ENCODE data around the gene ANAPC4. TPM values are rescaled to one million over a fixed set of nuclear protein-coding genes. Genes with fewer than 3 reads are reported as not detected.
"Not testable (repeated sequence)": the region's sequence is repeated elsewhere in the genome, so short reads cannot be mapped to it uniquely, and the experiment has no call there.

The ANAPC4 gene
- total RNA-seq, 2 donors from 2014 or later, result 23.3 to 26.1 TPM

DNA sequence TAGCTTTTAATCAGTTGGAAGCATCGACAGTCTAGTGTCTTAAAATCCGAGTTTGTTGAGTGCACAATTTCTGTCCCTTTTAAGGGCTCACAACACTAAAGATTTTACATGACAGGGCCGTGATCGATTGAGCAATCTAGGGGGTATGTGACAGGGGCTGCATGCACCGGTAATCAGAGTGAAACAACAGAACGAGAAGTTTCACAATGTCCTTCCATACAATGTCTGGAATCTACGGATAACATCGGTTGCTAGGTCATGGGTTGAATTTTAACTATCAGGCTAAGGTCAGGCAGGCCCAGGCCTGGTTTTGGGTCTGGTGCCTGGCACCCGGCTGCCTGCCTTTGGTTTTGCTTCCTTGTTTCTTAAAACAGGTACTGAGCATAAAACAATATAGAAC is 4.5 kb upstream of the ANAPC4 start:
- DNase-seq (ENCODE audit: low spot score); intact Hi-C loops (cut with DNase I): not testable (repeated sequence)

DNA sequence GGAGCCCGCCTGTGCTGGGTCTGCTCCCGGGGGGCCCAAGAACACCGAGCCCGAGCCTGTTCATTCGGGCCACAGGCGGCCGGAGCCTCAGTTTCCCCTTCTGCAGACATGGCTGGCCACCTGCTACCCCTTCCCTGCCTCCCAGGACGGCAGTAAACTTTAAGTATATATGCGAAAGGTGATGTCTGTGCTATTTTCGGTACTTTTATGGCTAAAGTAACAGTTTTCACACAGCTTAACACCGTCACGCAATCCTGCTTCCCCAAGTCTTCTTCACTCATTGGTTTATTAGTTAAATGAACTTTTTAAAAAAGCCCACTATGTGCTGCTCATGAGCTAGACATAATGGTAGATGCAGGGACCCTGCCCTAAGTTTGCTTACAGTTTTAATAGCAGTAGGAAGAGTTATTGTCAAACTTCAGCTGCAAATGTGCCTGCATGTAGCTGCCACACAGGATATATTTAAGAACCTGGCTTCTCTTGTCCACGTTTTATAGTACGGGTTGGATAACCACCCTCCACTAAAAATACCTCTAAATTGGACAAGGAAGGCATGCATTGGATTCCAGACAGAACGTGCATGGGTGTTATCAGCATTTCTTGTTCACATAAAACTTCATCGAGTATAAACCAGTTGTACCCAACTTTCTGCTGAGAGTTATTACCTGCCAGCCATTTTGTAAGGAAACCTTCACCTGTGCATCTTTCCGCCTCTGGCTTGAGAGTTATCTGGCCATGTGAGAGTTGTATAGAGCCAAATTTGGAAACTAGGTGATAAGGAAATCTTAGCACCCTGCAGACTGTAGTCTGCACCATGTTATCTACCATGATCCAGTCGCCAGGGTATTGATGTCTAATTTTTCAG is 741 bp downstream of the ANAPC4 start:
- no peak for DNase-seq (ENCODE audit: low spot score)
- intact Hi-C loops (cut with DNase I), result no loop called here

DNA sequence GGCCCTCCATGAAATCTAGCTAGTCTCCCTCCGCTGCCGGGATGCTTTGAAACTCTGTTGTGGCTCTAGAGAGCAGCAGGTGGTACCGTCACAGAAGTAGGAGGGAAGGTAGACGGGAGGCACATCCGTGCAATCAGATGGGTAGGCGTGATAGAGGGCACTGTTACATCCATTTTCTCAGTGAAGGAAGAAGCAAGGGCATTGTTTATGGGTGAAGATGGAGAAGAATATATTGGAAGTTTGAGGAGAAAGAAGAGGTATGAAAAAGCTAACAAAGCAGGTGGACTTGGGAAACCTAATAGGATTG is 1.3 kb downstream of the ANAPC4 start:
- no peak for DNase-seq (ENCODE audit: low spot score)
- intact Hi-C loops (cut with DNase I), result no loop called here

DNA sequence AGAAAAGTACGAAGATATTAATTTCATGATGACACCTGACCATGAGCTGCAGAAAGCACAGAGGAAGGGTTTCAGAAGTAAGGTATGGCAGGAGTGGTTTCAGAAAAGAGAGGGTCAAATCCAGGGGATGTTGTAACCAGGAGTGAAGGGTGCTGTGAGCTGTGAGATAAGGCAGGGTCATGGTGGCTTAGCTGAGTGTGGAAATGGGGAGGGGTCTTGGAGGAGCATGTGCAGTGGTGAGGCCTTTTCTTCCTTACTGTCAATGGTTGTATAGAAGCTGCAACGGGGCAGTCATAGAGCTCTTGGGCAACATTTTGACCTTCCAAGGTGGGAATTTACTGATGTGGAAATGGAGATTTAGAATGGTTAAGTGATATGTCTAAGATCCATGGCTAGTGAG is 2.5 kb downstream of the ANAPC4 start:
- intact Hi-C loops (cut with DNase I), result no loop called here

DNA sequence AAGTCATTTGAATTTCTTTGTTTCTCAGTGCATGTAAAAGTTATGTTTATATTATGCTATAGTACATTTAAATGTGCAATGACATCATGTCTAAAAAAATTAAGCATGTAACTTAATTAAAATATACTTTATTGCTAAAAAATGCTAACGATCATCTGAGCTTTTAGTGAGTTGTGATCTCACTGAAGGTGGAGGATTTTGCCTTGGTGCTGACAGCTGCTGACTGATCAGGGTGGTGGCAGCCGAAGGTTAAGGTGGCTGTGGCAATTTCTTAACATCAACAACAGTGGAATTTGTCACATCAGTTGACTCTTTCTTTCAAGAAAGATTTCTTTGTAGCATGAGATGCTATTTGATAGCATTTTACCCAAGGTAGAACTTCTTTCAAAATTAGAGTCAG is 6.6 kb downstream of the ANAPC4 start:
- DNase-seq (ENCODE audit: low spot score), result peak; percentile 19
- intact Hi-C loops (cut with DNase I), result no loop called here

More for the DNA sequence above, 2.5 kb downstream of the ANAPC4 start:
- DNase-seq (ENCODE audit: low spot score), result no peak

DNA sequence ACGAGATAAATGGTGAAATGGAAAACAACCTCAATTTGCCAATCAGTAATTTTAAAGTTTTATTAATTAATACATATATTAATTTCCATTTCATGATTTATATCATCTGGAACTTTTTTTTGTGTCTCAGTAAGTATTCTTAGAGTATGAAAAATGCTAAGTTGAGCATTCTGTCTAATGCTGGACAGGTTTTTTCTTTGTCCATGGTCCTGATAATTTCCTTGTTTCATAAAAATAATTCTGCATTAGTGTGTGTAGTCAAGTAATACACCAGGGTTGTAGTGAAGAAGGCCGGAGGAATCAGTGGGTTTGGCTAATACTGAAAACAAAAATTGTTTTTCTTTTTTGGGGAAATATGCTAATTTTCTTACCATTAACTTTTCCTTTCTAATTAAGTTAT is 9.9 kb downstream of the ANAPC4 start:
- intact Hi-C loops (cut with DNase I), result no loop called here
- no peak for DNase-seq (ENCODE audit: low spot score)

DNA sequence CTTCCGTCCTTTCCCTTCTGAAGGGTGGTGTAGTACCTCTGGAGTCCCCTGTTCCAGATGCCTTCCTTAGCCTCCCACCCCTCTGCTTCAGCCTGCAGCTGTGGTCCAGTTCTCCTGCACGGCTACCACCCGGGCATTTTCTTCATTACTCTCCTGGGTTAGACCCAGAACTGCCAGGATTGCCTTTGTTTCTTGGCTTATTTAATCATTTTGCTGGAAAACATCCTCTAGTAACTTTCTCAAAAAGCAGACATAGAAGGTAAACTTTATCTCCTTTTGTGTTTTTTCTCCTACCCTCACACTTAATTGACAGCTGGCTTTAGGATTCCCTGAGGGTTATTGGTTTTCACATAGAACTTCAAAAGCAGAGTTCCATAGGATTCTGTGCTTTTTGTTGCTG is 20.2 kb downstream of the ANAPC4 start:
- intact Hi-C loops (cut with DNase I), result no loop called here
- DNase-seq (ENCODE audit: low spot score), result no peak

DNA sequence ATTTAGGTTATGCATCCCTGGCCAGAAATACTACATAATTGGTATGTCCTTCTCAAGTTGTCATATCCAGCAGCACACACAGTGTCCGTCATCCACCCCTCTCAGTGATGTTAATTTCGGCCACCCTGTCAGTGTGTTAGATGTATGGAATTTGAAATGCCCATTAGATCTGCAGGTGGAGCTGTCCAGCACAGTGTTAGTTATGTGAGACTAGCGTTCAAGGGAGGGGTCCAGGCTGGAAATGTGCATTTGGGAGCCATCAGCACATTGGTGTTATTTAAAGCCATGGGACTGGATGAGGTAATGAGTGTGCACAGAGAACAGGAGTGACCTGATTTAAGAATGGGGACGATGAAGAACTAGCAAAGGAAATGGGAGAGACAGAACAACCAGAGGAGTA is 22.4 kb downstream of the ANAPC4 start:
- intact Hi-C loops (cut with DNase I), result no loop called here
- no peak for DNase-seq (ENCODE audit: low spot score)

DNA sequence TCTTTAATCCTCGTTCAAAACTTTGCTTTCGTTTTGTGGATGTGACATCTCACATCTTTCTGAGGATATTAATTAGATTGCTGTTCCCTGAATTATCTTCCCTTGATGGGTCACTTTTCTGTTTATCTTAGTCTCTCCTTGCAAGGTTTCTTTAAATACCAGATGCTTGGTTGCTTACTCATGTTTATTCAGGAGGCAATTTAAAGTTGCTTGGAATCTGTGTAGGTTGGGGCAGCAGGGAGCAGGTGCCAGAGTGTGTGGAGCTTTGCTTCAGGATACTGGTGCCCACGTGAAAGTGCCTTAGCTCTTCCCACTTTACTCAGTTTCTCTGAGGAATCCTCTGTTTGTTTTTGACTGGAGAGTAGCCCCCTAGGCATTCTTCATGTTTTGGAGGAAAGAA is 24.0 kb downstream of the ANAPC4 start:
- intact Hi-C loops (cut with DNase I), result no loop called here
- no peak for DNase-seq (ENCODE audit: low spot score)

DNA sequence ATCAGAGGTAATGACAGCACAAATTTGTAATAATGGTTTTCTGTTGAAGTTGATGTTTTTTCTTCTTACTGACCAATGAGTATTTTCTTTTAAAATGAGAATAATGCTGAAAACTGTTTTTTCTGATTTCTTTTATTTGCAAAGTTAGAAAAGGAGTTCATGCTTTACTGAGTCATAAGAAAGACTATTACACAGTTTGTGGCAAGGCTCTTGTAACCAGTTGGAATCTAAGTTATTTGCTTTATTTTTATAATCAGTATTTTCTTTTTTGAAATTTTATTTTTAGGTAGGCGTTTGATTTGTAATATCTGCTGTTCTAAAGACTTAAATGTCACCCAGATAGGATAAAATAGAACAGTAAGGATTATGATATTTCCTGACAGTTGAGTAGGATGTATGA is 25.5 kb downstream of the ANAPC4 start:
- DNase-seq (ENCODE audit: low spot score), result no peak
- intact Hi-C loops (cut with DNase I), result no loop called here

DNA sequence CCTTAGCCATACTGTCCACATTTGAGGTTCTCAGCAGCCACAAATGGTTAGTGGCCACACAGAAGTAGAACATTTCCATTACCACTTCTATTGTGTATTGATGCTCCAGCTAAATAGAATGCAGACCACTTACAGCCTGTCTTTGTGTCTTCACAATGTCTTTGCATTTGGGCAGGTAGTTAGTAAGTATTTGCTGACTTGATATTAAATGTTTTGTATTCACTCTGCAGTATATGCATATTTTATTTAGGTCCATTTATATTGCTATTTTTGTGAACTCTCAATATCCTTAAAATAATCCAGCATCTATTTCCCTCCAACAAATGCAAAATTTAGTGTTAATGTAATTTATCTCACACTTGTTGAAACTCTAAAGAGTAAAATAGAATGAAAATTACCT is 26.6 kb downstream of the ANAPC4 start:
- DNase-seq (ENCODE audit: low spot score), result no peak
- intact Hi-C loops (cut with DNase I), result no loop called here

DNA sequence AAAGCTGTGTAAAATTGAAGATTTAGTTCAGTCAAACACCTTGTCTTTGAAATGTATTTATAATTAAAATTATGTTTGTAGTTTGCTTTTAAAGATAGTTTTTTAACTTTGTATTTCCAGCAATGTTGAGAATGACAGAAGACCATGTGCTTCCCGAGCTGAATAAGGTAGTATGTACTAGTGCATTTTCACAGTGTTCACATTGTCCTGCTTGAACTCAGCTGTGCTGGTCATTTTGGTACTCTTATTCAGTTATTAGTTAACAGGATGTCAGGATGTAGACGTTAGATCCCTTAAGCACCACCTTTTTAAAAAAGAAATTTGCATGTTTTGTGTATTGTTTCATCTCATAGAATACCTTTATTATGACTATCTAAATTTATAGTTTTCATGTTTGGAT is 28.4 kb downstream of the ANAPC4 start:
- intact Hi-C loops (cut with DNase I), result no loop called here
- DNase-seq (ENCODE audit: low spot score), result no peak

DNA sequence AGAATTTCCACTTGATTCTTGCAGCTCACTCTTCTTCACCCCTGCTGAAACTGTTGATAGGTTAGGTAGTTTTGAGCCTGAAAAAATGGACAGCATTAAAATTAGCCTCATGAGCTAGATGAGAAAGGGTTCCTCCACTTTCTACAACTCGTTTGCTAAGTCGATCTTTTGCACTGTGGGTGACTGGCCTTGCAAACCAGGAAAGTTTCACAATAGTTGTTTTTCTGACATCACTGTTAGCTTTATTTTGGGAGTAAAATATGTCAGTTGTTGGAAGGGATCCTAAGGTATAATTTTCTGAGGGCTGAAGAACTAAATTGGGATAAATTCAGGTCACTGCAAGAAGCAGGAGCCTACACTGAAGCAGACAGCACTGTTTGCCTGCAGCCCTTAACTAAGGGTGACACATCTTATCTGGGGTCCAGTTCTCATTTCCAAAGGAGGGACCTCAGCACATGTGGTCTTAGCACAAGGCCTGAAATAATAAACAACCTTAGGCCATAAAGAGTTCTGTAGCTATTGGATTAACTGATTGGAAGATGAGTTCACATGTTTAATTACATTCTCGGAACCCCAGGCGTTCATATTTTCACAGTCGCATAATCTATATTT is 29.1 kb downstream of the ANAPC4 start:
- DNase-seq (ENCODE audit: low spot score), result no peak
- intact Hi-C loops (cut with DNase I), result no loop called here

DNA sequence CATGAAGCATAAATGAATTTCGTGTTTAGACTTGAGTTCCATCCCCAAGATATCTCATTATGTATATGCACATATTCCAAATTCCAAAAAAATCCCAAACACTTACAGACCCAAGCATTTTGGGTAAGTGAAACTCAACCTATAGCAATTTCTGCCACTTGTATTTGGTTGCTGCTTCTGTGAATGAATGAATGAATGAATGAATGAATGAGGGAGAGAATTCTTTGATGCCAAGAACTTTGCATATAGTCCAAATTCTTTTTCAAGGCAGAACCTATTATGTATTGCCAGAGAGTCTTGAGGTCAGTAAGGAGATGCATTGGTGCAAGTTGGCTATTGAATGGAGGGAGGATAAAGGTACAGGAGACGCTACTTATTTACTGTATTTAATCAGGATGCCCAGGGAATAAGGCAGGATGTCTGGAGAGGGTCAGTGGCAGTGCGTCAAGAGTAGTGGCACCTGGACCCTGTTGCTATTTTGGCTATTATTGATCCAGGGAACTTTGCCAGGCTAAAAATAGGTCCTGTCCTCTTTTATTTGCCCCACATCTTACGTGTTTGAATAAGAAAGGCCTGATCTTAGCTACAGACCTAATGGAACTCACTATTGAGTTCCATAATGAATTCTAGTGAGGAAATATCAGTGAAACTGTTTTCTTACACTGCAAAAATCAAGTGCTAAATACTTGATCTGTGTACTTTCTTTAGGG is 33.9 kb downstream of the ANAPC4 start:
- intact Hi-C loops (cut with DNase I), result no loop called here

DNA sequence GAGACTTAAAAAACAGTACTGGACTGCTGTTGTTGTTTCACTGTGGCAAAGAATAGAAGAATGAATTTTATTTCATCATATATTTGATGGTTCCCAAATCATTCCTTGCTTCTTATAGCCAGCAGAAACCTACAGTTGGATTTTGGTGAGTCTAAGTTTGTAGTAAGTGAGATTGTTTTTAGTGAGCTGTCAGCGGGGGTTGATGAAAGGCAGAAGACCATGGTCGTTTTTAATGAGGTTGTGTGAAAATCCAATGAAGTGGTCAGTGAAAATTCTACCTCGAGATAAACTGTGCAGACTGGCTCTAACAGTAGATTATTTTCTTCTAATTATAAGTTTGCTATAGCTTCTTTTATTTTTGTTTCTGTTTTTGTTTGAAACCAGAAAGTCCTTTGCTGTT is 36.2 kb downstream of the ANAPC4 start:
- no peak for DNase-seq (ENCODE audit: low spot score)
- intact Hi-C loops (cut with DNase I), result no loop called here

More for the DNA sequence above, 33.9 kb downstream of the ANAPC4 start:
- DNase-seq (ENCODE audit: low spot score), result no peak

DNA sequence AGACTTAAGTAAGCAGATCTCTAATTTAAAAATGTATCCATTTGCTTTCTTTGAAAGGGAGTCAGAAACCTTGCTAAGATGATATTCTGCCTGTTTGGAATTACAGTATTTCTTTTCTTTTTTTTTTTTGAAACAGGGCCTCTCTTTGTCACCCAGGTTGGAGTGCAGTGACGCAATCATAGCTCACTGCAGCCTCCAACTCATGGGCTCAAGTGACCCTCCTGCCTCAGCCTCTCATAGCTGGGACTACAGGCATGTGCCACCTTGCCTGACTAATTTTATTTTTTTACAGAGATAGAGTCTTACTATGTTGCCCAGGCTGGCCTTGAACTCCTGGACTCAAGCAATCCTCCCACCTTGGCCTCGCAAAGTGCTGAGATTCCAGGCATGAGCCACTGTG is 40.0 kb downstream of the ANAPC4 start:
- intact Hi-C loops (cut with DNase I), result no loop called here
- DNase-seq (ENCODE audit: low spot score), result no peak

DNA sequence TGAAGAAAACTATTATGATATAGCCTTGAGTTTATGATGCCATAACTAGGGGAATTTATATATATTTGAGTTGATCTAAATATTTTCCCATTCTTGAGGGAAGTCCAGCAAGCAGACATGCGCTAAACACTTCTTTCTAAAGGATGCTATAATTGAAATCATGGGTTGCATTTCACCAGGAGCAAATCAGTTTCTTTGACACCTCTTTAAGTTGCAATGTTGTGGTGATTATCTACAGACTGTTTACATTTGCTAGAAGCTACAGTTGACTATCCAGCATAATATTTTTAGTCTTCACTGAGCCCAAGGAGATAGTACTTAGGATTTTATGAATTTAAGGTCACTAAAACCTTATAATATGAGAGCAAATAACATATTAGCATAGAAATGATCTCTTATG is 43.9 kb downstream of the ANAPC4 start:
- DNase-seq (ENCODE audit: low spot score), result no peak
- intact Hi-C loops (cut with DNase I), result no loop called here

DNA sequence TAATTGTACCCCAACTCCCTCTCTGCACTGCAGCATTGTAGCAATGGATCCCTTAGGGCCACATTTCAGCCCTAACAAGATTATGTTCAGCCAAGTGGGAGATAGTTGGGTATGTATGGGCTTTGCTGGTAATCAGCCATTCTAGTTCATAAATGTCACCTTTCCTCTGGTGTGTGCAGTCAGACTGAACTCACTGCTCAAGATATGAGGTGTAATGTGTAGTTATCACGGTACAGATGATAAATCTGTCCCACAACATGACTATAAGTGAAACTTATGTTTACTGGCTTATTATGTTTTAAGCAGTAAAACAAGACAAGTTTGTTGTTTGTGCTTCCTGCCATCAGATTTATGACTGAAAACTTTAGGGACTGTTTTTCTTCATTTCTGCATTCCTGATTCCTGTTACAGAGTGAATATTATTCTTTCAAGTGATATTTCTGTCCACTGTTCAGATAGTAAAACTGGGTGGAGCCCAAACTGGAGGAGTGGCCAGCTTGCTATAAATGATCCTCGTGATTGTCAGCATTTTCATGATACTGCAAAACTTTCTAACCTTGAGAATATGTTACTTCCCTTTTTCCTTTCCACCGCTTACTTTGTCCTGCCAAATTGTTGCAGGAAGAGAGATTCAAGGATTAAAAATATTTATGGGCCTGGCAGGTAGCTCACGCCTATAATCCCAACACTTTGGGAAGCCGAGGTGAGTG is 44.9 kb downstream of the ANAPC4 start:
- no peak for DNase-seq (ENCODE audit: low spot score)
- intact Hi-C loops (cut with DNase I), result no loop called here

DNA sequence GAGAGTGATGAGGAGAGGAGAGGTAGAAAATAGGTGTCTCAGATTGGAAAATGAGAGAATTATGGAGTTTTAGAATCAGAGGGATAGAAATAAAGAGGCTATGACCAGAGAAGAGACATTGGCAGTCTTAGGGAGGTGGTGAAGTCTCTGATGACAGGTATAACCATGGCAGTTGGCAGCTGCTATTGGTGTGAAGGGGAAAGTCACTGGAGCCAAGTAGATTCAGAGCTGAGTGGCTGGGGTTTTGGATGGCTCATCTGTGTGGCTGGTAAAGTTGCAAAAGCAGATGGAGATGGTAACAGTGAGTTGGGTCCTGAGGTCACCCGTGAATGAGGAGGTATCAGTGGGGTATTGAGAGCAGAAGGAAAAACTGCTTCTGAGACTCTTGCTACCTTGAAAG is 46.5 kb downstream of the ANAPC4 start:
- no peak for DNase-seq (ENCODE audit: low spot score)
- intact Hi-C loops (cut with DNase I), result no loop called here

All from posterior vena cava (tissue), 2 donors.